ENCODE results near the gene APP. TPM values are rescaled to one million over a fixed set of nuclear protein-coding genes. Genes with fewer than 3 reads are reported as not detected.

The APP gene
- total RNA-seq, 1 experiment from 2014 or later: 560 TPM

GRCh38 chr21:26147535-26147934, 23.0 kb downstream of the APP start:
- H3K27me3 Mint-ChIP-seq (ENCODE audit: low read depth): no peaks in the 10 kb centered on the region
- H3K36me3 Mint-ChIP-seq: peaks cover 26% of the 10 kb centered on the region
- TF ChIP-seq, protein P1, sequence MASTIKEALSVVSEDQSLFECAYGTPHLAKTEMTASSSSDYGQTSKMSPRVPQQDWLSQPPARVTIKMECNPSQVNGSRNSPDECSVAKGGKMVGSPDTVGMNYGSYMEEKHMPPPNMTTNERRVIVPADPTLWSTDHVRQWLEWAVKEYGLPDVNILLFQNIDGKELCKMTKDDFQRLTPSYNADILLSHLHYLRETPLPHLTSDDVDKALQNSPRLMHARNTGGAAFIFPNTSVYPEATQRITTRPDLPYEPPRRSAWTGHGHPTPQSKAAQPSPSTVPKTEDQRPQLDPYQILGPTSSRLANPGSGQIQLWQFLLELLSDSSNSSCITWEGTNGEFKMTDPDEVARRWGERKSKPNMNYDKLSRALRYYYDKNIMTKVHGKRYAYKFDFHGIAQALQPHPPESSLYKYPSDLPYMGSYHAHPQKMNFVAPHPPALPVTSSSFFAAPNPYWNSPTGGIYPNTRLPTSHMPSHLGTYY (CRISPR knock-in tag; IDR thresholded peaks at IDR 0.05): no peak
- TF ChIP-seq JUN (CRISPR knock-in tag; IDR thresholded peaks at IDR 0.05) (no peak), CDX4 (CRISPR knock-in tag; IDR thresholded peaks at IDR 0.05; ENCODE audit: borderline replicate concordance) (no peak), ATF2 (CRISPR knock-in tag; IDR thresholded peaks at IDR 0.05; ENCODE audit: borderline replicate concordance, low read depth) (no peak)
- TF ChIP-seq, protein P2, sequence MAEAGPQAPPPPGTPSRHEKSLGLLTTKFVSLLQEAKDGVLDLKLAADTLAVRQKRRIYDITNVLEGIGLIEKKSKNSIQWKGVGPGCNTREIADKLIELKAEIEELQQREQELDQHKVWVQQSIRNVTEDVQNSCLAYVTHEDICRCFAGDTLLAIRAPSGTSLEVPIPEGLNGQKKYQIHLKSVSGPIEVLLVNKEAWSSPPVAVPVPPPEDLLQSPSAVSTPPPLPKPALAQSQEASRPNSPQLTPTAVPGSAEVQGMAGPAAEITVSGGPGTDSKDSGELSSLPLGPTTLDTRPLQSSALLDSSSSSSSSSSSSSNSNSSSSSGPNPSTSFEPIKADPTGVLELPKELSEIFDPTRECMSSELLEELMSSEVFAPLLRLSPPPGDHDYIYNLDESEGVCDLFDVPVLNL (CRISPR knock-in tag; IDR thresholded peaks at IDR 0.05; ENCODE audit: borderline replicate concordance, low read depth): no peak
- TF ChIP-seq, protein P3, sequence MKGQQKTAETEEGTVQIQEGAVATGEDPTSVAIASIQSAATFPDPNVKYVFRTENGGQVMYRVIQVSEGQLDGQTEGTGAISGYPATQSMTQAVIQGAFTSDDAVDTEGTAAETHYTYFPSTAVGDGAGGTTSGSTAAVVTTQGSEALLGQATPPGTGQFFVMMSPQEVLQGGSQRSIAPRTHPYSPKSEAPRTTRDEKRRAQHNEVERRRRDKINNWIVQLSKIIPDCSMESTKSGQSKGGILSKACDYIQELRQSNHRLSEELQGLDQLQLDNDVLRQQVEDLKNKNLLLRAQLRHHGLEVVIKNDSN (CRISPR knock-in tag; IDR thresholded peaks at IDR 0.05): no peak
- ChIA-PET CTCF (interaction anchor here (1.0 to 4.0 kb wide), 2 partner anchors 23 to 66 kb away, joined by 3 to 18 read pairs; partner anchors contain the start of gene APP), POLR2A (no interaction called here)
- peaks cover under 1% of the 10 kb centered on the region for H3K9me3 Mint-ChIP-seq
- ATAC-seq (peak; percentile 25; the same call in 1 of the 2 replicates), DNase-seq (ENCODE audit: low spot score) (no peak)
- H3K4me3 Mint-ChIP-seq: peak overlapping the region; percentile 29; the same call in 1 of the 2 replicates
- peaks cover 72% of the 10 kb centered on the region for H3K4me1 Mint-ChIP-seq
- H3K27ac Mint-ChIP-seq: peak overlapping the region; percentile 91

DNA sequence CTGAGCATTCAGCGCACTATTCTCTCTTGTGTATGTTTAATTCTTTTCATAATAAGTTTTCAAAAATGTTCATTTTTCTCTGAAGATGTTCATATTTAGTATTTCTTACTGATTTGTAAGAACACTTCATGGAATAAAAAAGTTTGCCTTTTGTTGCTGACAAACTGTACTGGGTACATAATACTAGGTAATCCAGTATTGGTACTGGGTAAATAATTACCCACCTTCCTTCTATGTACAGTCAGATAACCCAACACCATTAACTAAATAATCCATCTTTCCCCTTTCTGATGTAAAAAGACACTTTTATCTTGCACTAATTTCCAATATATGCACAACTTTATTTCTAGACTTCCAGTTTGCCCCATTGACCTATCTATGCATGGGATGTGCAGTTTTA, 23.9 kb downstream of the APP start:
- H3K27me3 Mint-ChIP-seq (ENCODE audit: low read depth): no peaks in the 10 kb centered on the region
- H3K4me1 Mint-ChIP-seq: peaks cover 75% of the 10 kb centered on the region
- DNase-seq (ENCODE audit: low spot score) (no peak), ATAC-seq (no peak)
- no peaks in the 10 kb centered on the region for H3K9me3 Mint-ChIP-seq
- POLR2A ChIA-PET: no interaction called here
- no peak overlapping the region for H3K4me3 Mint-ChIP-seq
- H3K36me3 Mint-ChIP-seq: peaks cover 32% of the 10 kb centered on the region
- TF ChIP-seq SP1 (CRISPR knock-in tag; conservative IDR thresholded peaks at IDR 0.05): no peak
- no peak for TF ChIP-seq GABPB1 (CRISPR knock-in tag; IDR thresholded peaks at IDR 0.05)
- TF ChIP-seq FOXJ3 (CRISPR knock-in tag; IDR thresholded peaks at IDR 0.05; ENCODE audit: borderline replicate concordance): no peak
- TF ChIP-seq ZNF671 (CRISPR knock-in tag; IDR thresholded peaks at IDR 0.05): no peak
- TF ChIP-seq PRDM15 (CRISPR knock-in tag; IDR thresholded peaks at IDR 0.05): no peak
- no peak overlapping the region for H3K27ac Mint-ChIP-seq
- CTCF ChIA-PET: interaction anchor here (4.0 kb wide), 1 partner anchor 24 kb away, joined by 18 read pairs; the partner anchor contains the start of gene APP

DNA sequence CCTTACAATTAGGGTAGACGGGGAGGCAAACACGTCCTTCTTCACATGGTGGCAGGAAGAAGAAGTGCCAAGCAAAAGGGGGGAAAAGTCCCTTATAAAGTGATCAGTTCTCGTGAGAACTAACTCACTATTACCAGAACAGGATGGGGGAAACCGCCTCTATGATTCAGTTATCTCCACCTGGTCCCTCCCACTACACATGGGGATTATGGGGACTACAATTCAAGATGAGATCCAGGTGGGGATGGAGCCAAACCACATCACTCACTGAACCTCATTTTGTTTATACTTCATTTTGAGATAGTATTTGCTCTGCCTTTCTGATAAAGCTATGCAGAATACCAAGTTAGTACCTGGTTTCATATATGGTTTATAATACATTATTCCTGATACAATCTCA, 26.5 kb downstream of the APP start:
- Mint-ChIP-seq H3K36me3 (peaks cover 40% of the 10 kb centered on the region), H3K4me3 (no peak overlapping the region), H3K27me3 (ENCODE audit: low read depth) (no peaks in the 10 kb centered on the region), H3K9me3 (no peaks in the 10 kb centered on the region), H3K27ac (0 out of 2 replicates have a peak overlapping the region, but pooled peaks have one; percentile 66), H3K4me1 (peaks cover 75% of the 10 kb centered on the region)
- ATAC-seq (no peak), DNase-seq (ENCODE audit: low spot score) (no peak)
- POLR2A ChIA-PET: no interaction called here
- CTCF ChIA-PET: no interaction called here
- TF ChIP-seq, protein P4, sequence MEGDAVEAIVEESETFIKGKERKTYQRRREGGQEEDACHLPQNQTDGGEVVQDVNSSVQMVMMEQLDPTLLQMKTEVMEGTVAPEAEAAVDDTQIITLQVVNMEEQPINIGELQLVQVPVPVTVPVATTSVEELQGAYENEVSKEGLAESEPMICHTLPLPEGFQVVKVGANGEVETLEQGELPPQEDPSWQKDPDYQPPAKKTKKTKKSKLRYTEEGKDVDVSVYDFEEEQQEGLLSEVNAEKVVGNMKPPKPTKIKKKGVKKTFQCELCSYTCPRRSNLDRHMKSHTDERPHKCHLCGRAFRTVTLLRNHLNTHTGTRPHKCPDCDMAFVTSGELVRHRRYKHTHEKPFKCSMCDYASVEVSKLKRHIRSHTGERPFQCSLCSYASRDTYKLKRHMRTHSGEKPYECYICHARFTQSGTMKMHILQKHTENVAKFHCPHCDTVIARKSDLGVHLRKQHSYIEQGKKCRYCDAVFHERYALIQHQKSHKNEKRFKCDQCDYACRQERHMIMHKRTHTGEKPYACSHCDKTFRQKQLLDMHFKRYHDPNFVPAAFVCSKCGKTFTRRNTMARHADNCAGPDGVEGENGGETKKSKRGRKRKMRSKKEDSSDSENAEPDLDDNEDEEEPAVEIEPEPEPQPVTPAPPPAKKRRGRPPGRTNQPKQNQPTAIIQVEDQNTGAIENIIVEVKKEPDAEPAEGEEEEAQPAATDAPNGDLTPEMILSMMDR (IDR thresholded peaks at IDR 0.05): no peak
- TF ChIP-seq, protein P5, sequence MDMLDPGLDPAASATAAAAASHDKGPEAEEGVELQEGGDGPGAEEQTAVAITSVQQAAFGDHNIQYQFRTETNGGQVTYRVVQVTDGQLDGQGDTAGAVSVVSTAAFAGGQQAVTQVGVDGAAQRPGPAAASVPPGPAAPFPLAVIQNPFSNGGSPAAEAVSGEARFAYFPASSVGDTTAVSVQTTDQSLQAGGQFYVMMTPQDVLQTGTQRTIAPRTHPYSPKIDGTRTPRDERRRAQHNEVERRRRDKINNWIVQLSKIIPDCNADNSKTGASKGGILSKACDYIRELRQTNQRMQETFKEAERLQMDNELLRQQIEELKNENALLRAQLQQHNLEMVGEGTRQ (CRISPR knock-in tag; IDR thresholded peaks at IDR 0.05): no peak
- TF ChIP-seq ZNF532 (CRISPR knock-in tag; IDR thresholded peaks at IDR 0.05; ENCODE audit: borderline replicate concordance) (no peak), MXD4 (CRISPR knock-in tag; IDR thresholded peaks at IDR 0.05; ENCODE audit: borderline replicate concordance) (no peak)
